Endothelial cell (in vitro differentiated cells): ENCODE data around the gene ZSWIM8. TPM values are rescaled to one million over a fixed set of nuclear protein-coding genes. Genes with fewer than 3 reads are reported as not detected.

ENCODE experiments used
- DNase-seq: peaks from one replicate; pipeline ENCODE4 v3.0.0; 2021; ENCODE audit warnings: low spot score
- H3K27ac Mint-ChIP-seq: one replicate; pipeline ENCODE4 v1.8.0; 2021; ENCODE audit warnings: mixed read lengths, inconsistent platforms; ENCODE audit not compliant: unreplicated experiment
- H3K27me3 Mint-ChIP-seq: one replicate; pipeline ENCODE4 v1.8.0; 2021; ENCODE audit warnings: mild to moderate bottlenecking, moderate library complexity, mixed read lengths, inconsistent platforms; ENCODE audit not compliant: unreplicated experiment
- H3K36me3 Mint-ChIP-seq: one replicate; pipeline ENCODE4 v1.8.0; 2021; ENCODE audit warnings: mild to moderate bottlenecking, low read depth, mixed read lengths, inconsistent platforms; ENCODE audit not compliant: unreplicated experiment
- H3K4me1 Mint-ChIP-seq: one replicate; pipeline ENCODE4 v1.8.0; 2021; ENCODE audit warnings: mild to moderate bottlenecking, mixed read lengths, inconsistent platforms; ENCODE audit not compliant: unreplicated experiment
- H3K4me3 Mint-ChIP-seq: one replicate; pipeline ENCODE4 v1.8.0; 2021; ENCODE audit warnings: mild to moderate bottlenecking, mixed read lengths, inconsistent platforms; ENCODE audit not compliant: unreplicated experiment
- H3K9me3 Mint-ChIP-seq: one replicate; pipeline ENCODE4 v1.8.0; 2021; ENCODE audit warnings: mixed read lengths, inconsistent platforms; ENCODE audit not compliant: unreplicated experiment
- total RNA-seq: library from RNA; stranded (reverse); fragmentation: NEBNext Ultra II Directional; extraction: Animal tissue kit (Norgen Biotek cat#: 25700); gene quantifications from one replicate; pipeline ENCODE4 v1.2.1, GENCODE V29; 2021; ENCODE audit not compliant: unreplicated experiment
- TF ChIP-seq, protein P1 (sequence below): fragments of 200-600 bp; sonication (generic); IDR thresholded peaks from one replicate; pipeline ENCODE4 v1.5.0; 2021; ENCODE audit warnings: antibody characterized with exemption; ENCODE audit not compliant: unreplicated experiment

ZSWIM8 gene
- total RNA-seq, 1 donor from 2014 or later: 176 TPM

DNA sequence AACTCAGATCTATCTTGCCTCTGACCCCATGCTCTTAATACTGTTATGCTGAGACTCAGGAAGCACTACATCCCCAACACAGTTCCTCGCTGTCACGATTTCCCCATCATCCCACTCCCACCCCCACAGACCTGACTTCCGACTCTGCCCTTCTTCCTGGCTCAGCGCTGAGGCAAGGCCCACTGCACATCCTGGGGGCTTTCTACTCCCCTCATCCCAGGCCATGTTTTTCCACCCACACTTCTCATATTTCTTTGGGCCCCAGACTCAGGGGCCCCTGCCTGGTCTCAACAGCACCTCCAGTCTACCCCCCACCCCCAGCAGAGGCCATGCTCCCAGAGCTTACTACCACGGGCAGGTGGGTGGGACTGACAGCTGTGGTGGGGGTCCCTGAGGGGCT is 33.7 kb downstream of the ZSWIM8 start:
- peaks cover 19% of the 10 kb centered on the region for H3K27me3 Mint-ChIP-seq
- H3K4me3 Mint-ChIP-seq: peak overlapping the region; percentile 67
- peaks cover 26% of the 10 kb centered on the region for H3K36me3 Mint-ChIP-seq
- H3K27ac Mint-ChIP-seq: peak overlapping the region; percentile 50
- peaks cover 21% of the 10 kb centered on the region for H3K4me1 Mint-ChIP-seq
- no peaks in the 10 kb centered on the region for H3K9me3 Mint-ChIP-seq
- TF ChIP-seq, protein P1, sequence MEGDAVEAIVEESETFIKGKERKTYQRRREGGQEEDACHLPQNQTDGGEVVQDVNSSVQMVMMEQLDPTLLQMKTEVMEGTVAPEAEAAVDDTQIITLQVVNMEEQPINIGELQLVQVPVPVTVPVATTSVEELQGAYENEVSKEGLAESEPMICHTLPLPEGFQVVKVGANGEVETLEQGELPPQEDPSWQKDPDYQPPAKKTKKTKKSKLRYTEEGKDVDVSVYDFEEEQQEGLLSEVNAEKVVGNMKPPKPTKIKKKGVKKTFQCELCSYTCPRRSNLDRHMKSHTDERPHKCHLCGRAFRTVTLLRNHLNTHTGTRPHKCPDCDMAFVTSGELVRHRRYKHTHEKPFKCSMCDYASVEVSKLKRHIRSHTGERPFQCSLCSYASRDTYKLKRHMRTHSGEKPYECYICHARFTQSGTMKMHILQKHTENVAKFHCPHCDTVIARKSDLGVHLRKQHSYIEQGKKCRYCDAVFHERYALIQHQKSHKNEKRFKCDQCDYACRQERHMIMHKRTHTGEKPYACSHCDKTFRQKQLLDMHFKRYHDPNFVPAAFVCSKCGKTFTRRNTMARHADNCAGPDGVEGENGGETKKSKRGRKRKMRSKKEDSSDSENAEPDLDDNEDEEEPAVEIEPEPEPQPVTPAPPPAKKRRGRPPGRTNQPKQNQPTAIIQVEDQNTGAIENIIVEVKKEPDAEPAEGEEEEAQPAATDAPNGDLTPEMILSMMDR: no peak
- DNase-seq: no peak

DNA sequence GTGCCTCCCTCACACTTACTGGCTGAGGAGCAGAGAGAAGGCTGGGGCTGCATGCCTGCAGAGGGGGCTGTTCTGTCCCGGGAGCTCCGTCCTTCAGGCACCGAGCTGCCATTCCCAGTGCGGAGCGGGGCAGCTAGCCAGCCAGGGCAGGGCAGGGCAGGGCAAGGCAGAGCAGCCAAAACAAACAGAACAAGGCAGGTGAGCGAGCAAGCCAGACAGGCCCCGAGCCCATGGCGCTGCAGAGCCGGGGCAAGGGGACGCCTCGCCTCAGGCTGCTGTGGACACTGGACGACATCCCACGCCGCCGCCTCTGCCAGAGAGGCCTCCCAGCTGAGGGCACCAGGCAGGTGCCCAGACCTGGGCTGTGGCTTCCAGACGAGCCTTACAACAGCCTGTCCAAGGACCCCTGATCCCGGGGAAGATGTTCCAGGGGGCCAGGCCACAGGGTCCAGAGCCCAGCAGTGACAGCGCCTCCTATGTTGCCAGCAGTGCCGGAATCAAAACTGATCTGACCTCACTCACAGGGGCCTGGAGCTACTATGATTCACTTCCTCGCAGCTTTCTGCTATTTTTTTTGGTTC is 34.2 kb downstream of the ZSWIM8 start:
- peaks cover 26% of the 10 kb centered on the region for H3K36me3 Mint-ChIP-seq
- peaks cover 19% of the 10 kb centered on the region for H3K27me3 Mint-ChIP-seq
- peaks cover 21% of the 10 kb centered on the region for H3K4me1 Mint-ChIP-seq
- H3K9me3 Mint-ChIP-seq: no peaks in the 10 kb centered on the region
- TF ChIP-seq, protein P1: no peak
- no peak overlapping the region for H3K4me3 Mint-ChIP-seq
- DNase-seq: no peak
- no peak overlapping the region for H3K27ac Mint-ChIP-seq

DNA sequence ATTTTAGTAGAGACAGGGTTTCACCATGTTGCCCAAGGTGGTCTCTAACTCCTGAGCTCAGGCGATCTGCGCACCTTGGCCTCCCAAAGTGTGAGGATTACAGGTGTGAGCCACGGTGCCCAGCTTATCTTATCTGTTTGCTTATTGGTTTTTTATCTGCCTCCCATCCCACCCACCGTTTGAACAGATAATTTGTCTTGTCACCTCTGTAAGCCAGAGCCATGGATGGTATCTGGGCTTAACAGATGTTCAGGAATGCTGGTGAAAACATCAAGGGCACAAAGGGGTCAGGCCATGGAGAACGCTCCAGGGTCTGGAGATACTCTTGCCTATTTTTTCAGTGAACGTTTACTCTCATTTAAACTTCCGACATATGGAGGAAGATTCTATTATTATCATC is 38.0 kb downstream of the ZSWIM8 start:
- DNase-seq: no peak
- peaks cover 15% of the 10 kb centered on the region for H3K36me3 Mint-ChIP-seq
- H3K27ac Mint-ChIP-seq: no peak overlapping the region
- no peaks in the 10 kb centered on the region for H3K9me3 Mint-ChIP-seq
- TF ChIP-seq, protein P1: no peak
- H3K4me3 Mint-ChIP-seq: peak overlapping the region; percentile 31
- peaks cover 13% of the 10 kb centered on the region for H3K27me3 Mint-ChIP-seq
- H3K4me1 Mint-ChIP-seq: peaks cover 7% of the 10 kb centered on the region

DNA sequence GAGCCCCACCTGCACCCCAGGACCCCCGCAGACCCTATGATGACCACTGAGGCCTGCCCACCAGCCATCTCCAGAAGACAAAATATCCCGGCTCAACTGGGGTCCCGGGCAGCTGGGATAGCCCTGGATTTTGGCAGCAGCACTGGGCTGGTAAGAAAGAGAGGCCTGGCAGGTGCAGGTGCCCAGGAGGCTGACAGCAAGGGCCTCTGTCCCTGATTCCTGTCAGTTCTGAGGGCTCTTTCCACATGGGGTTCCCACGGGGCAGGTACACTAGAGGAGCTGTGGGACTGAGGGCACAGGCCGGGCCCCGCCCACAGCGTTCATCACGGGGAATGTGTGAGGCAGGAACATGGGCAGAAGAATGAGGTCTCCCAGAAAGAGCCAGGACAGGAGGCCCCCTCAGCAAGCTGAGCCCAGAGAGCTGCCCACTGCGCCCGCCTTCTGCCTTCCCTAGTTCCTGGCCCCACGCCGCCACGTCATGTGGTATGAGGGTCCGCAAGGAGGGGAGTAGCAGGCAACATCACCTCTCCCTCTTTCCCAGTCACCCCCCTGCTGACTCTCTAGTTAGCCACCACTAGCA is 38.8 kb downstream of the ZSWIM8 start:
- Mint-ChIP-seq H3K9me3 (no peaks in the 10 kb centered on the region), H3K27me3 (peaks cover 7% of the 10 kb centered on the region), H3K4me3 (no peak overlapping the region), H3K27ac (no peak overlapping the region), H3K36me3 (peaks cover 15% of the 10 kb centered on the region), H3K4me1 (peaks cover under 1% of the 10 kb centered on the region)
- no peak for DNase-seq
- TF ChIP-seq, protein P1: no peak

DNA sequence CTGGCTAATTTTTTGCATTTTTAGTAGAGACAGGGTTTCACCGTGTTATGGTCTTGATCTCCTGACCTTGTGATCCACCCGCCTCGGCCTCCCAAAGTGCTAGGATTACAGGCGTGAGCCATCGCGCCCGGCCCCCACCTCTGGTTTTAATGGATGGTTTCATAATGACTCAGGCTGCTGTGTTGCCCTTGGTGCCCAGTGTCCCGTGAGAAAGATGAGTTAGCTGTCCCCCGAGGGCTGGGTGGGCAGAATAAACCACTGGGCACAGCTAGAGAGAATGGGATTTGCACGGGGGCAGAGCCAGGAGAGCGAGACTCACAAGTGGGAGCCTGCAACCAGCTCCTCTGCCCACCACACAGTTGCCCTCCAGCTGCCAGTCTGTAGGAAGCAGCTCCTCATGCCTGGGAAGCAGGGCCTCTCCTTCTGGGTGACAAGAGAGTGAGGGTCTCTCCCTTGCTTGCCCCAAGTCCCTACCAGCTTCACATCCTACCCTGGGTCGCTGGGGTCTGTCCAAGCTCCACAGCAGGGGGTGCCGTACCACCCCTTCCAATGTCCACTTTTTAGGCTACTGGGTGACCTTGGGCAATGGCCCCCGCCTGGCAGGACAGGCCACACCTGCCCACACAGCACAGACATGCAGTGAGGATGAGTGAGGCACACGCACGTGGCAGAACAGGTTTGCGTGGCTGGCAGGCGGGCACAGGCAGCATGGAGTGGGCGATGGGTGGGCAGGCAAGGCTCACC is 42.1 kb downstream of the ZSWIM8 start:
- DNase-seq: no peak
- Mint-ChIP-seq H3K4me3 (no peak overlapping the region), H3K27me3 (peaks cover 1% of the 10 kb centered on the region), H3K27ac (peak overlapping the region; percentile 2), H3K9me3 (no peaks in the 10 kb centered on the region), H3K36me3 (peaks cover 9% of the 10 kb centered on the region), H3K4me1 (no peaks in the 10 kb centered on the region)
- TF ChIP-seq, protein P1: no peak
